Neural cell (in vitro differentiated cells): Measurements from ENCODE around the gene MARVELD1. TPM values are rescaled to one million over a fixed set of nuclear protein-coding genes. Genes with fewer than 3 reads are reported as not detected.

Experiments
- H2AFZ ChIP-seq: fragments of 200-600, 300-800 bp; sonication (generic), shearing (Covaris generic); 2 replicates; pipeline ENCODE4 v1.6.0; 2014; ENCODE audit warnings: low read depth, mild to moderate bottlenecking, antibody characterized with exemption, low read length, moderate library complexity
- H3F3A ChIP-seq: fragments of 200-600 bp; shearing (Covaris generic); 2 replicates; pipeline ENCODE4 v1.6.1; 2016; ENCODE audit warnings: mild to moderate bottlenecking, moderate library complexity, mixed read lengths, antibody characterized with exemption, low read length; ENCODE audit not compliant: insufficient read depth, poor library complexity, severe bottlenecking
- H3K27ac ChIP-seq: fragments of 200-600, 300-800 bp; sonication (generic), shearing (Covaris generic); 2 replicates; pipeline ENCODE4 v1.5.1; 2014; ENCODE audit warnings: mild to moderate bottlenecking, low read length, moderate library complexity
- H3K27me3 ChIP-seq: fragments of 300-800, 200-600 bp; sonication (generic), shearing (Covaris generic); 2 replicates; pipeline ENCODE4 v1.6.0; 2014; ENCODE audit warnings: mild to moderate bottlenecking, low read depth, low read length, moderate library complexity; ENCODE audit not compliant: insufficient read depth
- H3K36me3 ChIP-seq: fragments of 300-800, 200-600 bp; sonication (generic), shearing (Covaris generic); 2 replicates; pipeline ENCODE4 v1.5.1; 2014; ENCODE audit warnings: mild to moderate bottlenecking, antibody characterized with exemption, low read length, moderate library complexity; ENCODE audit not compliant: insufficient read depth
- H3K4me2 ChIP-seq: fragments of 300-800, 200-600 bp; sonication (generic), shearing (Covaris generic); 2 replicates; pipeline ENCODE4 v1.6.0; 2014; ENCODE audit warnings: mild to moderate bottlenecking, low read length
- H3K4me3 ChIP-seq: fragments of 300-800, 200-600 bp; sonication (generic), shearing (Covaris generic); 2 replicates; pipeline ENCODE4 v1.5.1; 2014; ENCODE audit warnings: mild to moderate bottlenecking, low read length, moderate library complexity
- H3K79me2 ChIP-seq: fragments of 200-600 bp; shearing (Covaris generic); replicated peaks from 2 replicates; pipeline ENCODE4 v1.6.0; 2014; ENCODE audit warnings: mild to moderate bottlenecking, low read length, moderate library complexity; ENCODE audit not compliant: insufficient read depth
- H3K9ac ChIP-seq: fragments of 300-800, 200-600 bp; sonication (generic), shearing (Covaris generic); 2 replicates; pipeline ENCODE4 v1.6.1; 2016; ENCODE audit warnings: mild to moderate bottlenecking, low read length, mixed read lengths
- H3K9me2 ChIP-seq: fragments of 200-600 bp; shearing (Covaris generic); 2 replicates; pipeline ENCODE4 v1.6.1; 2016; ENCODE audit warnings: mild to moderate bottlenecking, low read length, mixed read lengths; ENCODE audit not compliant: insufficient read depth
- H3K9me3 ChIP-seq: fragments of 200-600, 300-800 bp; sonication (generic), shearing (Covaris generic); 2 replicates; pipeline ENCODE4 v1.6.1; 2016; ENCODE audit warnings: mild to moderate bottlenecking, mixed run types, low read length, moderate library complexity, mixed read lengths
- H4K20me1 ChIP-seq: fragments of 200-600 bp; shearing (Covaris generic); 2 replicates; pipeline ENCODE4 v1.6.1; 2016; ENCODE audit warnings: mild to moderate bottlenecking, mixed run types; ENCODE audit not compliant: insufficient read depth
- EP300 ChIP-seq: fragments of 450-650 bp; conservative IDR thresholded peaks from 2 replicates; pipeline ENCODE4 v1.6.1; 2014; ENCODE audit warnings: antibody characterized with exemption, mild to moderate bottlenecking, moderate library complexity; ENCODE audit not compliant: poor library complexity, severe bottlenecking
- EZH2 ChIP-seq: fragments of 200-600, 300-800 bp; shearing (Covaris generic), sonication (generic); IDR thresholded peaks from 2 replicates; pipeline ENCODE4 v1.6.1; 2014; ENCODE audit warnings: antibody characterized with exemption, low read length, borderline replicate concordance, mild to moderate bottlenecking; ENCODE audit not compliant: insufficient read depth, poor library complexity, severe bottlenecking
- MXI1 ChIP-seq: fragments of 450-650 bp; conservative IDR thresholded peaks from 2 replicates; pipeline ENCODE4 v1.6.1; 2014; ENCODE audit warnings: antibody characterized with exemption, mild to moderate bottlenecking; ENCODE audit not compliant: poor library complexity, severe bottlenecking
- POLR2AphosphoS5 ChIP-seq: IDR thresholded peaks from 2 replicates; pipeline ENCODE4 v1.6.1; 2012
- RAD21 ChIP-seq: fragments of 450-650 bp; conservative IDR thresholded peaks from 2 replicates; pipeline ENCODE4 v1.6.1; 2014; ENCODE audit warnings: antibody characterized with exemption, mild to moderate bottlenecking, moderate library complexity
- REST ChIP-seq: IDR thresholded peaks from 2 replicates; pipeline ENCODE4 v1.6.1; 2012; ENCODE audit warnings: borderline replicate concordance
- SMC3 ChIP-seq: fragments of 450-650 bp; conservative IDR thresholded peaks from 2 replicates; pipeline ENCODE4 v1.6.1; 2014; ENCODE audit warnings: antibody characterized with exemption, mild to moderate bottlenecking, moderate library complexity; ENCODE audit not compliant: poor library complexity
- TAF1 ChIP-seq: IDR thresholded peaks from 2 replicates; pipeline ENCODE4 v1.6.1; 2012; ENCODE audit warnings: low read depth
- polyA plus RNA-seq: library from polyadenylated mRNA; depleted of rRNA; stranded (reverse); fragments of >200 nt; gene quantifications from 2 replicates; pipeline ENCODE4 v1.2.3, GENCODE V29; 2014
- TF ChIP-seq, protein P1 (sequence below): fragments of 450-650 bp; IDR thresholded peaks from 2 replicates; pipeline ENCODE4 v1.5.1; 2014; ENCODE audit warnings: antibody characterized with exemption, mild to moderate bottlenecking, moderate library complexity; ENCODE audit not compliant: poor library complexity, severe bottlenecking

MARVELD1 gene
- polyA plus RNA-seq, 1 donor from 2014 or later: 2.3 TPM

DNA sequence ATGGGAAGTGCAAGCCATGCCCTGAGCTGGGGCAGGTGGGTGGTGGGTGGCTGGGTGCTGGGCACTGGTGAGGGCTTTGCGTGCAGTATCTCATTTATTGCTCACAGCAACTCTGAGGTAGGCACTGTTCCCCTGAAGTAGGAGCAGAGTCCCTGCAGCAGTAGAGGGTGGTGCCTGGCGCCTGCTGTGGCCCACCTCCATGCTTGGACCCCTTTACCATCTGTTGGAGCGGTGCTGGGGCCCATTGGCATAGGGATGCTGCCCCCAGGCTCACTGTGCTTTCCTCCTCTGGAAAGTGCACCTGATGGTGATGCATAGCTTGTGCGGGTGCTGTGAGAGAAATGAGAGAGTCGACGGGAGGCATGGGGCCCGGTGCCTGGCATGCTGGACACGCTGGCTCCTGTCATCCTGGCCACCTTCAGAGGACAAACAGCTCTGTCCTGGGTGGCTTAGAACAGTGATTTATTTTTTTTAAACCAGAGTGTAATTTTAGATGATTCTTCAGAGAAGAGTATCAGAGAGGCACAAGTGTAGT lies 47.9 kb downstream of the MARVELD1 start:
- Histone ChIP-seq H3K9ac (no peak overlapping the region), H3F3A (no peaks in the 10 kb centered on the region), H3K27ac (no peak overlapping the region), H2AFZ (no peak overlapping the region), H3K9me2 (no peaks in the 10 kb centered on the region), H4K20me1 (no peaks in the 10 kb centered on the region), H3K27me3 (no peaks in the 10 kb centered on the region), H3K9me3 (no peaks in the 10 kb centered on the region), H3K79me2 (no peaks in the 10 kb centered on the region), H3K36me3 (no peaks in the 10 kb centered on the region), H3K4me3 (no peak overlapping the region), H3K4me2 (no peak overlapping the region)
- TF ChIP-seq TAF1 (no peak), EZH2 (no peak), POLR2AphosphoS5 (no peak), EP300 (no peak), RAD21 (no peak), SMC3 (no peak), MXI1 (no peak), REST (no peak)
- TF ChIP-seq, protein P1, sequence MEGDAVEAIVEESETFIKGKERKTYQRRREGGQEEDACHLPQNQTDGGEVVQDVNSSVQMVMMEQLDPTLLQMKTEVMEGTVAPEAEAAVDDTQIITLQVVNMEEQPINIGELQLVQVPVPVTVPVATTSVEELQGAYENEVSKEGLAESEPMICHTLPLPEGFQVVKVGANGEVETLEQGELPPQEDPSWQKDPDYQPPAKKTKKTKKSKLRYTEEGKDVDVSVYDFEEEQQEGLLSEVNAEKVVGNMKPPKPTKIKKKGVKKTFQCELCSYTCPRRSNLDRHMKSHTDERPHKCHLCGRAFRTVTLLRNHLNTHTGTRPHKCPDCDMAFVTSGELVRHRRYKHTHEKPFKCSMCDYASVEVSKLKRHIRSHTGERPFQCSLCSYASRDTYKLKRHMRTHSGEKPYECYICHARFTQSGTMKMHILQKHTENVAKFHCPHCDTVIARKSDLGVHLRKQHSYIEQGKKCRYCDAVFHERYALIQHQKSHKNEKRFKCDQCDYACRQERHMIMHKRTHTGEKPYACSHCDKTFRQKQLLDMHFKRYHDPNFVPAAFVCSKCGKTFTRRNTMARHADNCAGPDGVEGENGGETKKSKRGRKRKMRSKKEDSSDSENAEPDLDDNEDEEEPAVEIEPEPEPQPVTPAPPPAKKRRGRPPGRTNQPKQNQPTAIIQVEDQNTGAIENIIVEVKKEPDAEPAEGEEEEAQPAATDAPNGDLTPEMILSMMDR: no peak

- Histone ChIP-seq H3K36me3 (no peaks in the 10 kb centered on the region), H3K27me3 (no peaks in the 10 kb centered on the region), H3K9me2 (no peaks in the 10 kb centered on the region), H2AFZ (no peak overlapping the region), H3K4me2 (no peak overlapping the region), H4K20me1 (no peaks in the 10 kb centered on the region), H3K79me2 (no peaks in the 10 kb centered on the region), H3K27ac (no peak overlapping the region), H3F3A (no peaks in the 10 kb centered on the region), H3K9ac (no peak overlapping the region), H3K9me3 (no peaks in the 10 kb centered on the region), H3K4me3 (no peak overlapping the region)
- TF ChIP-seq TAF1 (no peak), POLR2AphosphoS5 (no peak), EP300 (no peak), SMC3 (no peak), MXI1 (no peak), EZH2 (no peak), REST (no peak)
- TF ChIP-seq, protein P1: no peak
Measured at GRCh38 chr10:97762056-97762455, 48.5 kb downstream of the MARVELD1 start.
